Activated T-cell treated with anti-CD3 and anti-CD28 coated beads, Interleukin-2, amount 50 U/mL, for 4 hours (primary cell): ENCODE measurements around the gene C2orf42. TPM values are rescaled to one million over a fixed set of nuclear protein-coding genes. Genes with fewer than 3 reads are reported as not detected.
A peak's percentile ranks its signal among the peaks of the same experiment; 100 is the strongest.
"Not testable (repeated sequence)": the region's sequence is repeated elsewhere in the genome, so short reads cannot be mapped to it uniquely, and the experiment has no call there.

Experiments
- ATAC-seq, 2 donors: fragments of 200-7000 bp; cut with Tn5 transposase; one replicate each; pipeline ENCODE4 v1.10.0; 2021
- DNase-seq: peaks from one replicate; pipeline ENCODE4 v3.0.0-alpha.2; 2020
- H3K27me3 Mint-ChIP-seq: one replicate; pipeline ENCODE4 v1.8.0; 2021; ENCODE audit warnings: low read depth, mixed read lengths
- H3K36me3 Mint-ChIP-seq: one replicate; pipeline ENCODE4 v1.8.0; 2022; ENCODE audit warnings: mixed read lengths; ENCODE audit not compliant: insufficient read depth
- H3K4me1 Mint-ChIP-seq: one replicate; pipeline ENCODE4 v1.8.0; 2021; ENCODE audit warnings: low read depth, mixed read lengths
- H3K4me3 Mint-ChIP-seq: one replicate; pipeline ENCODE4 v1.8.0; 2021; ENCODE audit warnings: mild to moderate bottlenecking, moderate library complexity, mixed read lengths
- H3K9me3 Mint-ChIP-seq: one replicate; pipeline ENCODE4 v1.8.0; 2021; ENCODE audit warnings: mixed read lengths
- total RNA-seq, 3 donors: library from RNA; stranded (reverse); gene quantifications; one replicate each; pipeline ENCODE4 v1.2.1, GENCODE V29; 2021

Gene C2orf42
- total RNA-seq = 10 to 100 TPM; 16.7 to 20.1 (median 18.5) TPM

DNA sequence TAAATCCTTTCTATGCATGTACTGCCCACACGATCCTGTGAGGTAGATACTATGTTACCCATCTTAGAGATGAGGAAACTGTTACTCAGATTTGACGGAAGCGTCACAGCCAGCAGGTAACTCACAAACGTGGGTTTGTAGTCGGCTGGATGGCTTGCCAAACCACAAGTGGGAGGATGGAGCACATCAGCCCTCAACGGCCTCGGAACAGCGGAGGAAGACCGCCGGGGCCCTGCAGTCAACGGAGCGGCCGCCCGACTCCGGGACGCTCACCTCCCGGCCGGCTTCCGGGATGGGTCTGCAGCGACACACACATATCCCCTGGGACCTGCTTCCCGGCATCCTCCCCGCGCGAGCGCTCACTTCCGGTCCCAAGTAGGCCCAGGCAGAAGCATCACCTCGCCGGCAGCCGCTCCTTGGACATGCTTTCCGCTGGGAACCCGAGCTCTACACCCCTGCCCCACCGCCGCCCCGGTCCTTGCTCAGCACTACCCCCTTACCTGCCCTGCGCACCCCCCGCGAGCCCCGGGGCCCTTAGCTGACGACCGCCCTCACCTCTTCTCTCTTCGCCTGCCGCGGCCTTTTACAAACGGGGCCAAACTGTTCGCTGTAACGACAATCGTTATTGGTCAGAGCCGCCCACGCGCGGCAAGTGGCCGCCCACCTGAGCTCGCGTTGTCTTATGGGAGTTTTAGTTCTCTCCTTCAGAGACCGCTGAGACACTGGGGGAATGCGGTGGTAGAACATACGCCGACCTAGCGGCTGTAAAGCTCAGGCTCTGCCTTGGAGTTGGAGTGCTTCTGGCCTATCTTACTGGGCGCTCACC, at the start of gene C2orf42:
TSS of gene C2orf42 (minus strand) at position 602 of the 826 bp plus-strand sequence. CDS start 9,034 bp downstream, outside the sequence.
- Mint-ChIP-seq H3K36me3 (peaks cover 6% of the 10 kb centered on the region), H3K27me3 (no peaks in the 10 kb centered on the region), H3K4me3 (peak within 1 kb of the TSS; percentile 93), H3K4me1 (peaks cover 23% of the 10 kb centered on the region), H3K9me3 (no peaks in the 10 kb centered on the region)
- DNase-seq (peak; percentile 96), ATAC-seq (peak; percentile 88 to 90)

DNA sequence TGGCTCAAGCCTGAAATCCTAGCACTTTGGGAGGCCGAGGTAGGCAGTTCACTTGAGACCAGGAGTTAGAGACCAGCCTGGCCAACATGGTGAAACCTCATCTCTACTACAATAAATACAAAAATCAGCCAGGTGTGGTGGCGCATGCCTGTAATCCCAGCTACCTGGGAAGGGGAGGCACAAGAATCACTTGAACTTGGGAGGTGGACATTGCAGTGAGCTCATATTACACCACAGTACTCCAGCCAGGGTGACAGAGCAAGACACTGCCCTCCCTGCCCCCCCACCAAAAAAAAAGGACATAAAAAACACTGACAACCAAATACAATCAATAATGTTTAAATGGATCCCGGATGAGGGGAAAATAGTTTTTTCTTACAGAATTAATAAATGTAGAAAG, 49.8 kb upstream of the C2orf42 start:
- Mint-ChIP-seq H3K9me3 (no peaks in the 10 kb centered on the region), H3K4me3 (no peak overlapping the region), H3K27me3 (no peaks in the 10 kb centered on the region), H3K36me3 (peaks cover 16% of the 10 kb centered on the region), H3K4me1 (peaks cover 40% of the 10 kb centered on the region)
- ATAC-seq (no peak), DNase-seq (no peak)

- H3K4me3 Mint-ChIP-seq = no peak overlapping the region
- no peaks in the 10 kb centered on the region for H3K27me3 Mint-ChIP-seq
- H3K36me3 Mint-ChIP-seq = peaks cover 22% of the 10 kb centered on the region
- H3K4me1 Mint-ChIP-seq = no peaks in the 10 kb centered on the region
- DNase-seq = no peak
- no peaks in the 10 kb centered on the region for H3K9me3 Mint-ChIP-seq
- no peak for ATAC-seq
Observed at GRCh38 chr2:70233926-70234325, 43.1 kb upstream of the C2orf42 start.

DNA sequence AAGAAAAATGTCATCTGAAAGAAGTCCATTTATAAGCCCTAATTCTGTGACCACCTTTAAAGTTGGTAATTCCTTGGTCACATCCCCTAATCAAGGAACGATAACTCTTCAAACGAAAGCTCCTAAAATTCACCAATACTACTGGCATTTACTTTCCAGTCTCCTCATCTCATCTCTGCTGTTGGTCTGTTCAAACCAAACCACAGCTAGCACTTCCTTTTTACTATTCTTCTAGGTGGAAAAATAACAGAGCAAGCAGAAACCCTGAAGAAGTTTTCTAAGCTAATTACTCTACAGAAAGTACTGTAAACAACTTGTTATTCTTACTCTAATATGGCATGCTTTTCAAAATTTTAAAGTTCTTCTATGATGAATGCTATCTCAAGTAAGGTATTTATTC, 36.0 kb upstream of the C2orf42 start:
- H3K9me3 Mint-ChIP-seq = no peaks in the 10 kb centered on the region
- H3K36me3 Mint-ChIP-seq = peaks cover 46% of the 10 kb centered on the region
- no peak for ATAC-seq

DNA sequence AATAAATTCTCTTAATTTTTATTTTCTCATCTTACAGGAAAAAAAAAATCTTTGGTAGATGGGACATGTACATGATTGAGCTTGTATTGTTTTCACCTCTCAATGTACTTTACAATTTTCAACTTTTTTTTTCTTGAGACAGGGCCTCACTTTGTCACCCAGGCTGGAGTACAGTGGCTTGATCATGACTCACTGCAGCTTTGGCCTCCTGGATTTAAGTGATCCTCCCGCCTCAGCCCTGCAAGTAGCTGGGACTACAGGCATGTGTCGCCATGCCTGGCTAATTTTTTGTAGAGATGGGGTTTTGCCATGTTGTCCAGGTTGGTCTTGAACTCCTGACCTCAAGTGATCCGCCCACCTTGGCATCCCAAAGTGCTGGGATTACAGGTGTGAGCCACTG, 32.5 kb upstream of the C2orf42 start:
- H3K36me3 Mint-ChIP-seq = peaks cover 45% of the 10 kb centered on the region
- H3K4me1 Mint-ChIP-seq, DNase-seq, H3K4me3 Mint-ChIP-seq, H3K27me3 Mint-ChIP-seq, H3K9me3 Mint-ChIP-seq, ATAC-seq: not testable (repeated sequence)

More for the DNA sequence above, 36.0 kb upstream of the C2orf42 start:
- Mint-ChIP-seq H3K4me3 (no peak overlapping the region), H3K27me3 (no peaks in the 10 kb centered on the region), H3K4me1 (peaks cover 3% of the 10 kb centered on the region)
- DNase-seq = no peak

DNA sequence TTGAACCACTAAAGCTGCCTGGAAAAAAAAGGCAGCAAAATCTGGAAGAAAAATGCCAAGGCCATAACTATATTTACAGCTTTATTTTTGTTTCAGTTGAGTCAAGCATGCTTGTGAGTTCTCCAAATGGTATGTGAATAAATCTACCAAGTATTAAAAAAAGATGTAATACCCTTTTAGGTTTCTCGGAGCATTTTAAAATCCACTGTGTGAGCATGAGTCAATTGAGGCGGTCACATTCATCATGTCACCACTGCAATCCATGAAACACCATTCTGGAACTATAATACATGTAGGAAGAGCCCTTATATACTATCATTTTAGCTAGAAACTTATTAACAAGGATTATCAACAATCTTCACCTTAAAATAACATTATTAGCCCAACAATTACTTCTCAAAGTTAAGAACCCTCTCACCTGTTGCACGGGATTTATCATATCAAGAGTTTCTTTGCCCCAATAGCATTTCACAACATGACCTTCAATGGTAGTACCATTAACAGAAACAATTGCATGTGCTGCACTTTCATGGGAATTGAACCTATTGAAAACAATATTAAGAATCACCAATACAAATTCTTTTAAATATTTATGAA, 24.2 kb upstream of the C2orf42 start:
- no peak overlapping the region for H3K4me3 Mint-ChIP-seq

GRCh38 chr2:70214365-70214764, 23.5 kb upstream of the C2orf42 start:
- no peak overlapping the region for H3K4me3 Mint-ChIP-seq
- ATAC-seq (no peak), DNase-seq (no peak)
- H3K27me3 Mint-ChIP-seq = no peaks in the 10 kb centered on the region
- no peaks in the 10 kb centered on the region for H3K9me3 Mint-ChIP-seq
- H3K36me3 Mint-ChIP-seq = peaks cover 30% of the 10 kb centered on the region
- peaks cover 20% of the 10 kb centered on the region for H3K4me1 Mint-ChIP-seq

More for the DNA sequence above, 24.2 kb upstream of the C2orf42 start:
- ATAC-seq = no peak
- Mint-ChIP-seq H3K4me1 (peaks cover 18% of the 10 kb centered on the region), H3K36me3 (peaks cover 33% of the 10 kb centered on the region), H3K27me3 (no peaks in the 10 kb centered on the region), H3K9me3 (no peaks in the 10 kb centered on the region)
- DNase-seq = no peak

GRCh38 chr2:70212298-70212932, 21.6 kb upstream of the C2orf42 start:
- no peak for ATAC-seq
- DNase-seq = no peak
- Mint-ChIP-seq H3K9me3 (no peaks in the 10 kb centered on the region), H3K4me3 (no peak overlapping the region), H3K36me3 (peaks cover 17% of the 10 kb centered on the region), H3K4me1 (peaks cover 16% of the 10 kb centered on the region), H3K27me3 (no peaks in the 10 kb centered on the region)

- H3K36me3 Mint-ChIP-seq = peaks cover 14% of the 10 kb centered on the region
- H3K9me3 Mint-ChIP-seq = no peaks in the 10 kb centered on the region
- DNase-seq (no peak), ATAC-seq (no peak)
- peaks cover 16% of the 10 kb centered on the region for H3K4me1 Mint-ChIP-seq
- H3K27me3 Mint-ChIP-seq = no peaks in the 10 kb centered on the region
- no peak overlapping the region for H3K4me3 Mint-ChIP-seq
Observed at GRCh38 chr2:70211595-70211994, 20.8 kb upstream of the C2orf42 start.

DNA sequence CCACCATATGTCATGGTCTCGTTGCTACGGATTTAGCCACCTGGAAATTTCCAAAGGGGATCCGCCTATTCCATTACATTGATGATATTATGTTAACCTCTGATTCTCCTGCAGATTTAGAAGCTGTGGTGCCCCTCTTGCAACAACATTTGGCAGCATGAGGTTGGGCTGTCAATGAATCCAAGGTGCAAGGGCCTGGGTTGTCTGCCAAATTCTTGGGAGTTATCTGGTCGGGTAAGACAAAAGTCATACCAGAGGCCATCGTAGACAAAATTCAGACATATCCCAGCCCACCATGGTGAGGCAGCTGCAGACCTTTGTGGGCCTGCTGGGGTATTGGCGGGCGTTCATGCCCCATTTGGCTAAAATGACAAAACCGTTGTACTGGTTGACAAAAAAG, 13.6 kb upstream of the C2orf42 start:
- no peak overlapping the region for H3K4me3 Mint-ChIP-seq
- H3K9me3 Mint-ChIP-seq = no peaks in the 10 kb centered on the region
- no peaks in the 10 kb centered on the region for H3K27me3 Mint-ChIP-seq
- H3K4me1 Mint-ChIP-seq = no peaks in the 10 kb centered on the region
- ATAC-seq (no peak), DNase-seq (no peak)
- no peaks in the 10 kb centered on the region for H3K36me3 Mint-ChIP-seq

DNA sequence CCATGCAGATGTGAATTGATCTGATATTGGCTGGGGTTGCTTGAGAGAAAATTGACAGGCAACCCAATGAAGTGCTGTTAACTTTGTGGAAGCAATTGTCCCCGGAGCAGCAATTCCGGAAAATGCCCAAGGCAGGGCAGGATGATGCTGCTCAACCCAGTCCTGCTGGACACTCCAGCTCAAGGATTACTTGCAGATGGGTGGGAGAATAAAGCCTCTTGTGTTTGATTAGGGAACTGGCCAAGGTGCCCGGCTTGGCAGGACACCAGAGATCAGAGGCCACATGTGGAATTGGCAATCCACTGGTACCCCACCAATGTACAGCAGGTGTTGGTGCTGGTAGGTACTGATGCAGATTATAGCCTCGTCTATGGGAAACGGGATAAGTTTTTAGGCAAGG, 12.3 kb upstream of the C2orf42 start:
- DNase-seq = no peak
- Mint-ChIP-seq H3K9me3 (no peaks in the 10 kb centered on the region), H3K4me1 (no peaks in the 10 kb centered on the region), H3K4me3 (no peak overlapping the region), H3K27me3 (peaks cover 2% of the 10 kb centered on the region), H3K36me3 (no peaks in the 10 kb centered on the region)
- ATAC-seq = no peak

DNA sequence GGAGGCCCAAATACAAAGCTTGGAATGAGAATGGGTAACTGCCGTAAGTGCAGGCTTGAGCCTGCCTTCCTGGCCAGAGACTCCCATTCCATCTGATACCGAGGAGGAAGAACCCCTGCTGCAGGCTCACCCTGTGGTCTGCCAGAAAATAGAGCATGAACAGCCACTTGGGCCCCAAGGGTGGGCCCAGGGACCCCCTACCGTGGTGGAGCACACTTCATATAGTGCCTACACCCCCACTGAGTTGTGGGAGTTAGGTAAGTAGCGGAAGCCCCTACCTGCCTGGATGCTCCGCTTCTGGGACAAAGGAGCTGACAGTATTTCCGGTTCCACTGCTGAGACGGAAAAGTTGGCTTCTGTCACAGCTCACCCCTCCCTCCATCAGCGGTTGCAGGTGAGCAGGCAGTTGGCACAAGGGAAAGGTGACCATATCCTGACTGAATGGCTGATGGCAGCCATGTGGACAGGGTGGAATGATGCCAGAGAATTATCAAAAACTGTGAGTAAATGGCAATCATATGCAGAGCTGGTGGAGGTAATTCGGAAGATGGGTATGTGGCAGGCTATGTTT, 11.5 kb upstream of the C2orf42 start:
- no peak for DNase-seq
- H3K4me1 Mint-ChIP-seq = no peaks in the 10 kb centered on the region

GRCh38 chr2:70201831-70202230, 11.0 kb upstream of the C2orf42 start:
- H3K27me3 Mint-ChIP-seq = peaks cover 2% of the 10 kb centered on the region
- no peak for DNase-seq
- no peak for ATAC-seq
- H3K4me1 Mint-ChIP-seq = no peaks in the 10 kb centered on the region
- H3K36me3 Mint-ChIP-seq = no peaks in the 10 kb centered on the region
- H3K4me3 Mint-ChIP-seq = no peak overlapping the region
- H3K9me3 Mint-ChIP-seq = no peaks in the 10 kb centered on the region

More for the DNA sequence above, 11.5 kb upstream of the C2orf42 start:
- no peaks in the 10 kb centered on the region for H3K36me3 Mint-ChIP-seq
- H3K27me3 Mint-ChIP-seq = peaks cover 2% of the 10 kb centered on the region
- no peaks in the 10 kb centered on the region for H3K9me3 Mint-ChIP-seq
- no peak overlapping the region for H3K4me3 Mint-ChIP-seq
- ATAC-seq = no peak

GRCh38 chr2:70201225-70201768, 10.5 kb upstream of the C2orf42 start:
- Mint-ChIP-seq H3K4me1 (no peaks in the 10 kb centered on the region), H3K9me3 (no peaks in the 10 kb centered on the region), H3K4me3 (no peak overlapping the region), H3K36me3 (no peaks in the 10 kb centered on the region), H3K27me3 (peaks cover 2% of the 10 kb centered on the region)
- DNase-seq (no peak), ATAC-seq (no peak)
